H9 (cell line): ENCODE results near the gene LSM11. TPM values are rescaled to one million over a fixed set of nuclear protein-coding genes. Genes with fewer than 3 reads are reported as not detected.

Experiments used
- DNase-seq: peaks from one replicate; pipeline ENCODE4 v3.0.0-alpha.2; 2017
- H2AFZ ChIP-seq: one replicate; pipeline ENCODE4 v1.6.1; 2013; ENCODE audit warnings: mild to moderate bottlenecking, low read length, control low read depth, moderate library complexity
- H2AK5ac ChIP-seq: 2 replicates; pipeline ENCODE4 v1.6.1; 2013; ENCODE audit warnings: low read length, control low read depth, mixed read lengths; ENCODE audit not compliant: insufficient read length
- H2BK120ac ChIP-seq: one replicate; pipeline ENCODE4 v1.6.1; 2013; ENCODE audit warnings: low read depth, mild to moderate bottlenecking, low read length, control low read depth, inconsistent platforms; ENCODE audit not compliant: poor library complexity, severe bottlenecking
- H2BK12ac ChIP-seq: 2 replicates; pipeline ENCODE4 v1.6.1; 2013; ENCODE audit warnings: low read length, control low read depth, mixed read lengths, low read depth; ENCODE audit not compliant: insufficient read length
- H2BK15ac ChIP-seq: 2 replicates; pipeline ENCODE4 v1.6.1; 2013; ENCODE audit warnings: low read depth, low read length, control low read depth
- H2BK20ac ChIP-seq: one replicate; pipeline ENCODE4 v1.6.1; 2013; ENCODE audit warnings: low read depth, mild to moderate bottlenecking, low read length, control low read depth, inconsistent platforms; ENCODE audit not compliant: poor library complexity, severe bottlenecking
- H2BK5ac ChIP-seq: 2 replicates; pipeline ENCODE4 v1.6.1; 2013; ENCODE audit warnings: low read length, control low read depth, mixed read lengths; ENCODE audit not compliant: insufficient read length
- H3K14ac ChIP-seq: 2 replicates; pipeline ENCODE4 v1.6.1; 2013; ENCODE audit warnings: low read length, control low read depth; ENCODE audit not compliant: insufficient read depth
- H3K18ac ChIP-seq: 2 replicates; pipeline ENCODE4 v1.6.1; 2013; ENCODE audit warnings: low read depth, mild to moderate bottlenecking, mixed read lengths, low read length, control low read depth; ENCODE audit not compliant: insufficient read length
- H3K23ac ChIP-seq: 2 replicates; pipeline ENCODE4 v1.6.1; 2013; ENCODE audit warnings: low read length, control low read depth, mixed read lengths, low read depth; ENCODE audit not compliant: insufficient read length
- H3K23me2 ChIP-seq: 2 replicates; pipeline ENCODE4 v1.6.1; 2013; ENCODE audit warnings: low read depth, mild to moderate bottlenecking, mixed read lengths, low read length, control low read depth; ENCODE audit not compliant: insufficient read length, poor library complexity, severe bottlenecking
- H3K27ac ChIP-seq: 2 replicates; pipeline ENCODE4 v1.5.1; 2013; ENCODE audit warnings: low read length, control low read depth, mixed read lengths, low read depth; ENCODE audit not compliant: insufficient read length
- H3K27me3 ChIP-seq: 2 replicates; pipeline ENCODE4 v1.6.1; 2013; ENCODE audit warnings: low read length, control low read depth, inconsistent platforms; ENCODE audit not compliant: insufficient read depth
- H3K4ac ChIP-seq: 2 replicates; pipeline ENCODE4 v1.6.1; 2013; ENCODE audit warnings: low read depth, mild to moderate bottlenecking, control low read depth, inconsistent platforms, low read length, moderate library complexity
- H3K4me1 ChIP-seq: 2 replicates; pipeline ENCODE4 v1.6.1; 2013; ENCODE audit warnings: low read length, control low read depth, inconsistent platforms; ENCODE audit not compliant: insufficient read depth
- H3K4me2 ChIP-seq: 2 replicates; pipeline ENCODE4 v1.6.1; 2013; ENCODE audit warnings: low read length, control low read depth, mixed read lengths; ENCODE audit not compliant: insufficient read length, insufficient read depth
- H3K56ac ChIP-seq: 2 replicates; pipeline ENCODE4 v1.6.1; 2013; ENCODE audit warnings: low read depth, mild to moderate bottlenecking, mixed read lengths, low read length, control low read depth; ENCODE audit not compliant: insufficient read length
- H3K79me1 ChIP-seq: 2 replicates; pipeline ENCODE4 v1.6.1; 2013; ENCODE audit warnings: low read depth, mild to moderate bottlenecking, moderate library complexity, low read length, control low read depth, inconsistent platforms; ENCODE audit not compliant: insufficient read depth, poor library complexity, severe bottlenecking
- H3K79me2 ChIP-seq: 2 replicates; pipeline ENCODE4 v1.6.1; 2013; ENCODE audit warnings: low read length, control low read depth, inconsistent platforms; ENCODE audit not compliant: insufficient read depth
- H3K9ac ChIP-seq: 2 replicates; pipeline ENCODE4 v1.6.1; 2013; ENCODE audit warnings: low read length, control low read depth, mixed read lengths; ENCODE audit not compliant: insufficient read length; ENCODE audit errors: extremely low read depth
- H3K9me3 ChIP-seq: one replicate; pipeline ENCODE4 v1.6.1; 2013; ENCODE audit warnings: low read depth, low read length, inconsistent platforms; ENCODE audit not compliant: control insufficient read depth
- H3T11ph ChIP-seq: one replicate; pipeline ENCODE4 v1.6.1; 2013; ENCODE audit warnings: mild to moderate bottlenecking, low read length, control low read depth, inconsistent platforms
- H4K20me1 ChIP-seq: one replicate; pipeline ENCODE4 v1.6.1; 2013; ENCODE audit not compliant: control insufficient read depth, insufficient read length, insufficient read depth
- H4K5ac ChIP-seq: 2 replicates; pipeline ENCODE4 v1.6.1; 2013; ENCODE audit warnings: low read depth, mild to moderate bottlenecking, mixed read lengths, low read length, control low read depth; ENCODE audit not compliant: insufficient read length
- H4K8ac ChIP-seq: replicated peaks from 2 replicates; pipeline ENCODE4 v1.6.1; 2013; ENCODE audit warnings: low read length, control low read depth, mixed read lengths, low read depth; ENCODE audit not compliant: insufficient read length
- H4K91ac ChIP-seq: 2 replicates; pipeline ENCODE4 v1.6.1; 2013; ENCODE audit warnings: low read depth, mild to moderate bottlenecking, moderate library complexity, mixed read lengths, low read length, control low read depth; ENCODE audit not compliant: insufficient read length
- H3K27ac Mint-ChIP-seq, 3 experiments: 2 replicates in 2 of 3; 3 replicates in 1 of 3; pipeline ENCODE4 v1.8.0; 2020 to 2021; ENCODE audit warnings: mixed read lengths in 3 of 3, mild to moderate bottlenecking in 1 of 3, moderate library complexity in 1 of 3
- H3K27me3 Mint-ChIP-seq: 2 replicates; pipeline ENCODE4 v1.8.0; 2021; ENCODE audit warnings: low read depth, mild to moderate bottlenecking, moderate library complexity, mixed read lengths
- H3K36me3 Mint-ChIP-seq, 3 experiments: 2 replicates in 2 of 3; 3 replicates in 1 of 3; pipeline ENCODE4 v1.8.0; 2020 to 2021; ENCODE audit warnings: low read depth in 3 of 3, mixed read lengths in 3 of 3; ENCODE audit not compliant: insufficient read depth in 1 of 3
- H3K4me1 Mint-ChIP-seq, 2 experiments: 2 replicates each; pipeline ENCODE4 v1.8.0; 2020; ENCODE audit warnings: mixed read lengths in 2 of 2
- H3K4me3 Mint-ChIP-seq, 2 experiments: 2 replicates in 1 of 2; 3 replicates in 1 of 2; pipeline ENCODE4 v1.8.0; 2020 to 2021; ENCODE audit warnings: mild to moderate bottlenecking in 2 of 2, mixed read lengths in 2 of 2, moderate library complexity in 1 of 2
- H3K9me3 Mint-ChIP-seq, 2 experiments: 2 replicates in 1 of 2; 3 replicates in 1 of 2; pipeline ENCODE4 v1.8.0; 2020; ENCODE audit warnings: mild to moderate bottlenecking in 2 of 2, mixed read lengths in 2 of 2, moderate library complexity in 1 of 2
- WGBS: extraction: QIAGEN DNeasy Blood & Tissue Kit; methylation state at CpG from one replicate; pipeline ENCODE4 v1.1.7; 2013; ENCODE audit warnings: missing lambda C conversion rate, low lambda C conversion rate, mixed read lengths; ENCODE audit not compliant: insufficient read length; ENCODE audit errors: extremely low coverage; 5-methylcytosine and 5-hydroxymethylcytosine counted together
- total RNA-seq: library from RNA; stranded (reverse); gene quantifications from 2 replicates; pipeline ENCODE4 v1.2.1, GENCODE V29; 2021
- TF ChIP-seq, protein P1 (sequence below): fragments of 200-600 bp; sonication (generic); conservative IDR thresholded peaks from 3 replicates; pipeline ENCODE4 v1.8.0; 2021; ENCODE audit warnings: antibody characterized with exemption, mild to moderate bottlenecking

LSM11 gene
- total RNA-seq, 1 experiment from 2014 or later, result 4.7 TPM

DNA sequence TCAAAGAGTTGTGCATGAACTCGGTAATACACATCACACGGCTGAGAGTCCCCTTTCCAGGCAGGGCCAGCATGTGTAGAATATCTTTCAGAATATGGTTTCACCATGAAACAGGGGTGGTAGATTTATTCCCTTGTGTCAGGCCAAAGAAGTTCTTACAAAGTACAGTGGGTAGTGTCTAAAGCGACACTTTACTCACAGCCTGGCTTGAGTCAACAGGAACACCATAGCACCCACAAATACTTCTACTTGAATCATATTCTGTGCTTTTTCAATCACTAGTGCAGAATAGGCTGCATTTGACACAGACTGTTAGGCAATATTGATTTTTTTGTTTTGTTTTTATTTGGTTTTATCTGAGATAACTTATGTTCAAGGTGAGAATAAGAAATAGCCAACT lies 12.6 kb downstream of the LSM11 start:
- no peak overlapping the region for H3K27ac ChIP-seq
- no peak overlapping the region for H3K14ac ChIP-seq
- no peaks in the 10 kb centered on the region for H3K4me1 Mint-ChIP-seq
- no peak overlapping the region for H2AFZ ChIP-seq
- H3K9me3 ChIP-seq, result no peaks in the 10 kb centered on the region
- no peaks in the 10 kb centered on the region; the same call in 1 of the 2 replicates for H3K27me3 ChIP-seq
- no peak overlapping the region for H3K56ac ChIP-seq
- no peaks in the 10 kb centered on the region for H3K9me3 Mint-ChIP-seq
- no peak overlapping the region for H3K4ac ChIP-seq
- no peak overlapping the region for H2BK120ac ChIP-seq
- H4K5ac ChIP-seq, result no peak overlapping the region
- no peak overlapping the region for H3K18ac ChIP-seq
- no peak overlapping the region for H4K91ac ChIP-seq
- no peak overlapping the region for H3K4me3 Mint-ChIP-seq
- no peak overlapping the region for H2BK12ac ChIP-seq
- H3K27me3 Mint-ChIP-seq, result no peaks in the 10 kb centered on the region
- TF ChIP-seq, protein P1, sequence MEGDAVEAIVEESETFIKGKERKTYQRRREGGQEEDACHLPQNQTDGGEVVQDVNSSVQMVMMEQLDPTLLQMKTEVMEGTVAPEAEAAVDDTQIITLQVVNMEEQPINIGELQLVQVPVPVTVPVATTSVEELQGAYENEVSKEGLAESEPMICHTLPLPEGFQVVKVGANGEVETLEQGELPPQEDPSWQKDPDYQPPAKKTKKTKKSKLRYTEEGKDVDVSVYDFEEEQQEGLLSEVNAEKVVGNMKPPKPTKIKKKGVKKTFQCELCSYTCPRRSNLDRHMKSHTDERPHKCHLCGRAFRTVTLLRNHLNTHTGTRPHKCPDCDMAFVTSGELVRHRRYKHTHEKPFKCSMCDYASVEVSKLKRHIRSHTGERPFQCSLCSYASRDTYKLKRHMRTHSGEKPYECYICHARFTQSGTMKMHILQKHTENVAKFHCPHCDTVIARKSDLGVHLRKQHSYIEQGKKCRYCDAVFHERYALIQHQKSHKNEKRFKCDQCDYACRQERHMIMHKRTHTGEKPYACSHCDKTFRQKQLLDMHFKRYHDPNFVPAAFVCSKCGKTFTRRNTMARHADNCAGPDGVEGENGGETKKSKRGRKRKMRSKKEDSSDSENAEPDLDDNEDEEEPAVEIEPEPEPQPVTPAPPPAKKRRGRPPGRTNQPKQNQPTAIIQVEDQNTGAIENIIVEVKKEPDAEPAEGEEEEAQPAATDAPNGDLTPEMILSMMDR, result no peak
- H3K23me2 ChIP-seq, result no peaks in the 10 kb centered on the region
- no peak for DNase-seq
- no peak overlapping the region for H3K27ac Mint-ChIP-seq
- H3K4me1 ChIP-seq, result no peaks in the 10 kb centered on the region
- H2BK5ac ChIP-seq, result no peak overlapping the region
- no peaks in the 10 kb centered on the region for H3K79me2 ChIP-seq
- no peak overlapping the region for H3K4me2 ChIP-seq
- H3K36me3 Mint-ChIP-seq, result peaks cover 0 to 8% (median 3%) of the 10 kb centered on the region in 3 experiments; a peak in 4 of 7 replicates
- H3K9ac ChIP-seq, result no peak overlapping the region
- no peaks in the 10 kb centered on the region for H3K79me1 ChIP-seq
- no peak overlapping the region for H2BK15ac ChIP-seq
- H3T11ph ChIP-seq, result no peak overlapping the region
- WGBS, result no CpG with 5 or more reads among the region's 3 CpGs
- H2AK5ac ChIP-seq, result no peak overlapping the region
- H3K23ac ChIP-seq, result no peak overlapping the region
- no peak overlapping the region for H2BK20ac ChIP-seq
- no peak overlapping the region for H4K8ac ChIP-seq
- H4K20me1 ChIP-seq, result no peaks in the 10 kb centered on the region
